ENCODE measurements around the gene PHF2. TPM values are rescaled to one million over a fixed set of nuclear protein-coding genes. Genes with fewer than 3 reads are reported as not detected.
"Not testable (repeated sequence)": the region's sequence is repeated elsewhere in the genome, so short reads cannot be mapped to it uniquely, and the experiment has no call there.

Gene PHF2
- total RNA-seq, 6 experiments from 2014 or later, result 15.4 to 17.5 (median 16.6) TPM

DNA sequence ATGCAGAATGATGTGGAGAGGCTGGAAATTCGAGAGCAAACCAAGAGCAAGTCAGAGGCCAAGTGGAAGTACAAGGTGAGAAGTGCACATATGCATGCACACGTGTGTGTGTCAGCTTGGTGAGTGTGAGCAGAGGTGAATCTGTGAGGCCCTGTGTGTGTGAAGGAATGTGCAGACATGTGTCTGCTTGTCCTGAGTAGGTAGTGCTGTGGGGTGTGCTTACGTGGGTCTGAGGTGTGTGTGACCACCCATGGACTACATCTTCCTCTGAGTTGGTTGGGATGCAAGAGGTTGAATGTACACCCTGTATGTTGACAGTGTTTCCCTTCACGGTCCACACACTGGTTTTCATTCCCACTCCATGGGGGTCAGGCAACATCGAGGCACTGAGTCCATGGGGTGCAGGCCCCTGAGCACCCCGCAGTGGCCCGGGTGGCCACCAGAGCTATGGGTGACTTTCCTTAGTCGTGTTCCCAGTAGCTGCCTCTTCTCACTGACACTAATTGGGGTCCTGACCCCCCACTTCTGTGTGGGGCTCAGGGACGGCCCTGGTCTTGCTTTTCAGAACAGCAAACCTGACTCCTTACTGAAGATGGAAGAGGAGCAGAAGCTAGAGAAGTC lies 86.7 kb downstream of the PHF2 start:
- peaks cover 8% of the 10 kb centered on the region; the same call in 1 of the 2 replicates for H3K36me3 Mint-ChIP-seq (ENCODE audit: low read depth)
- H3K4me3 Mint-ChIP-seq, result no peak overlapping the region
- no peaks in the 10 kb centered on the region for H3K4me1 Mint-ChIP-seq (ENCODE audit: low read depth)
- TF ChIP-seq, protein P1, sequence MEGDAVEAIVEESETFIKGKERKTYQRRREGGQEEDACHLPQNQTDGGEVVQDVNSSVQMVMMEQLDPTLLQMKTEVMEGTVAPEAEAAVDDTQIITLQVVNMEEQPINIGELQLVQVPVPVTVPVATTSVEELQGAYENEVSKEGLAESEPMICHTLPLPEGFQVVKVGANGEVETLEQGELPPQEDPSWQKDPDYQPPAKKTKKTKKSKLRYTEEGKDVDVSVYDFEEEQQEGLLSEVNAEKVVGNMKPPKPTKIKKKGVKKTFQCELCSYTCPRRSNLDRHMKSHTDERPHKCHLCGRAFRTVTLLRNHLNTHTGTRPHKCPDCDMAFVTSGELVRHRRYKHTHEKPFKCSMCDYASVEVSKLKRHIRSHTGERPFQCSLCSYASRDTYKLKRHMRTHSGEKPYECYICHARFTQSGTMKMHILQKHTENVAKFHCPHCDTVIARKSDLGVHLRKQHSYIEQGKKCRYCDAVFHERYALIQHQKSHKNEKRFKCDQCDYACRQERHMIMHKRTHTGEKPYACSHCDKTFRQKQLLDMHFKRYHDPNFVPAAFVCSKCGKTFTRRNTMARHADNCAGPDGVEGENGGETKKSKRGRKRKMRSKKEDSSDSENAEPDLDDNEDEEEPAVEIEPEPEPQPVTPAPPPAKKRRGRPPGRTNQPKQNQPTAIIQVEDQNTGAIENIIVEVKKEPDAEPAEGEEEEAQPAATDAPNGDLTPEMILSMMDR (IDR thresholded peaks at IDR 0.05), result no peak
- no peak for DNase-seq
- no peak overlapping the region for H3K27ac Mint-ChIP-seq
- H3K27me3 Mint-ChIP-seq (ENCODE audit: insufficient read depth), result peaks cover 4% of the 10 kb centered on the region; the same call in 1 of the 2 replicates
- no peaks in the 10 kb centered on the region for H3K9me3 Mint-ChIP-seq

DNA sequence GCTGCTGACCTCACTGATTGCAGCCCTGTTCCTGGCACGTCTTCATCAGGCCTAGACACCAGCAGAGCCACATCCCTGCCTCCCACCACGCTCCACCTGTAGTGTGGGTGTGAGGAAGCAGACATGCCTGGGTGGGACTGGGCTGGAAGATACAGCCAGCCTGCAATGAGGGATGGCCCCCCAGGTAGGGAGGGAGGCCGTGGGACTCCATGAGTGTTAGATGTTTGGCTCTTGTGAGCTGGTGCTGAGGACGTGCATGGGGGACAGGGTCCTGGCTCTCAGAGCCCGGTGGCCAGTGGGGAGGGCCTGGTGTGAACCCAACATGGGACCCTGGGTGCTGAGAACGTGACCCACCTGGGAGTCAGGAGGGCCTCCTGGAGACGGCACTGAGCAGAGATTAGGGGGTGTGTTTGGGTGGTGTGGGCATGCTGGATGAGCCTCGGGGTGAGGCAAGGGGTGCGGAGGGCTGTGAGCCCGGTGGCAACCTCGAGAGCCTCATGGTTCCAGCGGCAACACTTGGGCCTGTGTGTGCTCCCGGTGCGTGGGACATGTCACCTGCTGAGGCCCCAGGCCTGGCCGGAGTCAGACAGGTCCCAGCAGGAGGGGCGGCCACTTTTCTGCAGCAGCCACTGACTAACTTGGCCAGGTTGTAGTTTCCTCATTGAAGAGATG lies 87.6 kb downstream of the PHF2 start:
- no peaks in the 10 kb centered on the region for H3K4me1 Mint-ChIP-seq (ENCODE audit: low read depth)
- TF ChIP-seq, protein P1 (IDR thresholded peaks at IDR 0.05), result no peak
- H3K9me3 Mint-ChIP-seq, result no peaks in the 10 kb centered on the region
- no peak overlapping the region for H3K4me3 Mint-ChIP-seq
- peaks cover 4% of the 10 kb centered on the region; the same call in 1 of the 2 replicates for H3K27me3 Mint-ChIP-seq (ENCODE audit: insufficient read depth)
- DNase-seq, result no peak
- no peak overlapping the region for H3K27ac Mint-ChIP-seq
- peaks cover 8% of the 10 kb centered on the region; the same call in 1 of the 2 replicates for H3K36me3 Mint-ChIP-seq (ENCODE audit: low read depth)

DNA sequence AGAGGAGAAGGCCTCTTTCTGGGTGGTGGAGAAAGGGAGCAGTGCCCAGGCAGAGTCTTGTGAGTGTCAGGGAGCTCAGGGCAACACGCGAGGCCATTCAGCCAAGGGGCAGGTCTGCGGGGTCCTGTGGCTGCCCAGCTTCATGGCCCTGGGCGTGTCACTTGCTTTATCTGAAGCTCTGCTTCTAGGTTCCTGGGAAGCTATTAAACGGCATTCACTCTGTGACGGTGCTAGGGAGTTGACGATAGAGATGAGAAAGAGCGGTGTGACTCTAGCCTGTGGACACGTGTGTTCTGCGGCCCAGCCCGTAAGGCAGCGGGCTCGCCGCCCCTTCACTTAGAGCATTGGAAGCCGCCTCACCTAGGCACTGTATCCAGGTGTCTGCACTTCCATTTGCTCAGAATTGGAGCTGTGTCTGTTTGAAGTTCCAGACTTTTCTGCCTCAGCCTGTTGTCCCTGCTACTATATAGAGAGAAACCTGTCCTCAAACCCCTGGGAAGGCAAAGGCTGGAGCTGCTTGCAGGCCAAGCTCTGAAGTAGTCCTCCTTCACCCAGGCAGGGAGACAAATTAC lies 88.3 kb downstream of the PHF2 start:
- H3K36me3 Mint-ChIP-seq (ENCODE audit: low read depth), result peaks cover 7% of the 10 kb centered on the region; the same call in 1 of the 2 replicates
- DNase-seq, result no peak
- H3K27me3 Mint-ChIP-seq (ENCODE audit: insufficient read depth), result peaks cover 4% of the 10 kb centered on the region; the same call in 1 of the 2 replicates
- H3K9me3 Mint-ChIP-seq, result no peaks in the 10 kb centered on the region
- TF ChIP-seq, protein P1 (IDR thresholded peaks at IDR 0.05), result no peak
- H3K4me1 Mint-ChIP-seq (ENCODE audit: low read depth), result no peaks in the 10 kb centered on the region
- H3K4me3 Mint-ChIP-seq, result no peak overlapping the region
- no peak overlapping the region for H3K27ac Mint-ChIP-seq

DNA sequence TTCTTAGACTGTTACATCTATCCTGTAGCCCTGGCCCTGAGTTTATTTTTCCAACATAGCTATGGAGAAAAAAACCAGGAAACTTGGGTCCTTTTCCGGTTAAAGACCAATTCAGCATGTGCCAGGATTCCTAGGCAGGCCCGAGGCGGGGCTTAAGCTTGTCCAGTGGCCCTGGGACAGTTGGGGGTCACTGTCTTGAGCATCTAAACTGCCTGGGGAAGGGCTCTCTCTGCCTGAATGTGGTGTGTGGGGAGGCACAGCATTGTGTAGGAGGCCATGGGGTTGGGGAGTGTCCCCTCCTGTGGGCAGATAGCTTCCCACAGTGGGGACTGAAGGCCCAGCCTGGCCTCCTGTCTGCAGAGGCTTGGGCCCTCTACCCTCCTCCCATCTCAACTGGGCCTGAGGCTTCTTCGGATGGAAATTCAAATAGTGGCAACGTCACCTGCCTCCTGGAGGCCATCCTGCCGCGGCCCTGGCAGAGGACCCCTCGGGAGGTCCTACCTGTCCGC lies 88.8 kb downstream of the PHF2 start:
- peaks cover 8% of the 10 kb centered on the region for H3K27me3 Mint-ChIP-seq (ENCODE audit: insufficient read depth)
- TF ChIP-seq, protein P1 (IDR thresholded peaks at IDR 0.05), result no peak
- no peak for DNase-seq

DNA sequence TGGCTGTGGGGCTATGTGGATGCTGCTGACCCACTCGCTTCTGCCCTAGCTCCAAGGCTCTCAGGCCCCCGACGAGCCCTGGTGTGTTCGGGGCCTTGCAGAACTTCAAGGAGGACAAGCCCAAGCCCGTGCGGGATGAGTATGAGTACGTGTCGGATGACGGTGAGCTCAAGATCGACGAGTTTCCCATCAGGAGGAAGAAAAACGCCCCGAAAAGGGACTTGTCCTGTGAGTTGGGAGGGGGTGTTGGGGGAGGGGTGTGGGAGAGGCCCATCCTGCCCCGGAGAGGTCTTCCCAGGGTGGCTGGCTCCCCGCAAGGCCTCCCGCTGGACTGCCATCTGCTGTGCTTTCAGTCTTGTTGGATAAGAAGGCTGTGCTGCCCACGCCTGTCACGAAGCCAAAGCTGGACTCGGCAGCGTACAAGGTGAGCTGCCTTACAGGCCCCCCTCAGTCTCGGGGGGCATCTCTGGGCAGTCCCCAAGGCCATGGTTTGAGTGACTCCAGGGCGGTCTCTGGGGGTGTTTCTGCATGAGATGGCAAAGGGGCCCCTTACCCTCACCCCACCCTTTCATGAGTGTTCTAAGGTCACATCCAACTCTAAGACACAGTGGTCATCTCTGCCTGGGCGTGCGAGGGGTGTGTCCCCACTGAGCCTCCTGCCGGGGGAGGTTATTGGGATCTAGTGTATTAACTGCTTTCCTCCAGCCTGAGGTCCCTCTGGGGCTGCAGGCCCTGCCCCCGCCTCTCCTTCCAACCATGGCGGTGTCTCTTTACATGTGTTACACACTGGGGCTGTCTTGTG lies 89.5 kb downstream of the PHF2 start:
- 0 out of 2 replicates have a peak, but pooled peaks cover 3% of the 10 kb centered on the region for H3K36me3 Mint-ChIP-seq (ENCODE audit: low read depth)
- H3K9me3 Mint-ChIP-seq, result no peaks in the 10 kb centered on the region
- H3K4me1 Mint-ChIP-seq (ENCODE audit: low read depth), result no peaks in the 10 kb centered on the region
- H3K27ac Mint-ChIP-seq, result no peak overlapping the region
- peaks cover 14% of the 10 kb centered on the region for H3K27me3 Mint-ChIP-seq (ENCODE audit: insufficient read depth)
- DNase-seq, result no peak
- TF ChIP-seq, protein P1 (IDR thresholded peaks at IDR 0.05), result no peak
- H3K4me3 Mint-ChIP-seq, result no peak overlapping the region

More for the DNA sequence above, 88.8 kb downstream of the PHF2 start:
- Mint-ChIP-seq H3K27ac (no peak overlapping the region), H3K9me3 (no peaks in the 10 kb centered on the region), H3K4me1 (ENCODE audit: low read depth) (no peaks in the 10 kb centered on the region), H3K4me3 (no peak overlapping the region), H3K36me3 (ENCODE audit: low read depth) (0 out of 2 replicates have a peak, but pooled peaks cover 1% of the 10 kb centered on the region)

DNA sequence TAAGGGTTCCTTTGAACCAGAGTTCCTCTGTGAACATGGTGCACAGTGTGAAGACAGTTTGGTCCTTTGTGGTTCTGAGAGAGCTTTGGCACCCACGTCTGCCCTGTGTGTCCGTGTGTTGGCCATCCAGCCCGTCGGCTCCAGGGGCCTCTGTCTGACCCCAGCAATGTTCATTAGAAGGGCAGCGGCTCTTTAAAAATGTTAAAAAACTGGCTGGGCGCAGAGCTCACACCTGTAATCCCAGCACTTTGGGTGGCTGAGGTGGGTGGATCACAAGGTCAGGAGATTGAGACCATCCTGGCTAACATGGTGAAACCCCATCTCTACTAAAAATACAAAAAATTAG lies 90.0 kb downstream of the PHF2 start:
- not testable (repeated sequence) for H3K4me3 Mint-ChIP-seq; H3K9me3 Mint-ChIP-seq; H3K4me1 Mint-ChIP-seq (ENCODE audit: low read depth); DNase-seq; H3K36me3 Mint-ChIP-seq (ENCODE audit: low read depth); H3K27ac Mint-ChIP-seq
- peaks cover 18% of the 10 kb centered on the region for H3K27me3 Mint-ChIP-seq (ENCODE audit: insufficient read depth)

Data from HFFc6 (cell line).